Pulmonary artery endothelial cell (primary cell): ENCODE measurements around the gene LOXL4. TPM values are rescaled to one million over a fixed set of nuclear protein-coding genes. Genes with fewer than 3 reads are reported as not detected.

Experiments
- total RNA-seq: library from RNA; depleted of rRNA; stranded (reverse); fragments of >200 nt; gene quantifications from 2 replicates; pipeline ENCODE4 v1.2.3, GENCODE V29; 2014

LOXL4 gene
- total RNA-seq, 1 donor from 2014 or later, result 1.1 TPM

Other genes with a start within 250 kb of the LOXL4 start
- gene CRTAC1, start 237.6 kb downstream of the LOXL4 start, total RNA-seq, result 2.5 and 4.9 TPM in 2 replicates
- gene R3HCC1L, start 133.5 kb downstream of the LOXL4 start, total RNA-seq, result 12.1 and 12.2 TPM in 2 replicates
- 4.0 TPM in 2 replicates for gene PYROXD2, start 147.0 kb upstream of the LOXL4 start, total RNA-seq
- gene HPS1, start 178.7 kb upstream of the LOXL4 start, total RNA-seq, result 27.1 and 28.8 TPM in 2 replicates